Transverse colon (tissue), 4 donors: Measurements from ENCODE around the gene LRRC74A. TPM values are rescaled to one million over a fixed set of nuclear protein-coding genes. Genes with fewer than 3 reads are reported as not detected.

Source experiments
- DNase-seq: peaks from one replicate; pipeline ENCODE4 v3.0.0-alpha.2; 2019
- H3K27ac ChIP-seq, 4 donors: fragments of 200-600 bp; sonication (generic); 2 replicates each; pipeline ENCODE4 v1.5.1; 2016 to 2018; ENCODE audit warnings: inconsistent platforms in 4 of 4
- H3K27me3 ChIP-seq: fragments of 200-600 bp; sonication (generic); 2 replicates; pipeline ENCODE4 v1.5.1; 2017; ENCODE audit warnings: inconsistent platforms
- H3K36me3 ChIP-seq, 4 donors: fragments of 200-600 bp; sonication (generic); 2 replicates each; pipeline ENCODE4 v1.5.1; 2017 to 2019; ENCODE audit warnings: inconsistent platforms in 4 of 4
- H3K4me1 ChIP-seq, 4 donors: fragments of 200-600 bp; sonication (generic); 2 replicates each; pipeline ENCODE4 v1.5.1; 2017 to 2020; ENCODE audit warnings: inconsistent platforms in 4 of 4
- H3K4me3 ChIP-seq, 4 donors: fragments of 200-600 bp; sonication (generic); 1 replicate in 1 of 4; 2 replicates in 3 of 4; pipeline versions ENCODE4 v1.5.1 to v1.6.1; 2017 to 2019; ENCODE audit warnings: inconsistent platforms in 4 of 4
- H3K9me3 ChIP-seq, 2 donors: fragments of 200-600 bp; sonication (generic); 2 replicates each; pipeline ENCODE4 v1.5.1; 2017 to 2019; ENCODE audit warnings: inconsistent platforms in 2 of 2
- EP300 ChIP-seq: sonication (generic); formaldehyde crosslinking; IDR thresholded peaks from one replicate; pipeline ENCODE4 v1.6.1; 2017; ENCODE audit warnings: antibody characterized with exemption, low read depth
- POLR2A ChIP-seq: fragments of 450-650 bp; IDR thresholded peaks from one replicate; pipeline ENCODE4 v1.6.1; 2016; ENCODE audit warnings: antibody characterized with exemption, mild to moderate bottlenecking, moderate library complexity
- POLR2AphosphoS5 ChIP-seq, 3 donors: sonication (generic); formaldehyde crosslinking; IDR thresholded peaks; one replicate each; pipeline ENCODE4 v1.6.1; 2016; ENCODE audit warnings: antibody characterized with exemption in 3 of 3
- WGBS, 2 donors: methylation state at CpG; one replicate each; pipeline ENCODE4 v1.1.5; 2018; ENCODE audit warnings: low coverage in 1 of 2; 5-methylcytosine and 5-hydroxymethylcytosine counted together
- in situ Hi-C, 4 donors: fragments of 200-750 bp; cut with MboI; loops; one replicate each; pipeline versions ENCODE4 v1.15.0 to v1.15.1; 2017; ENCODE audit warnings: low sequenced_read_pairs in 3 of 4, low pct_ligation_motif_present in 1 of 4, low pct_unique_long_range_greater_than_20kb in 1 of 4
- intact Hi-C: fragments of 100-400 bp; cut with DNase I; formaldehyde crosslinking; loops from one replicate; pipeline ENCODE4 v1.15.1; 2023; ENCODE audit warnings: low total_unique reads
- total RNA-seq, 4 donors: library from RNA; depleted of rRNA; stranded (reverse); fragments of >200 nt; gene quantifications; one replicate each; pipeline ENCODE4 v1.1.0, GENCODE V29; 2016
- TF ChIP-seq, protein P1 (sequence below), 5 experiments: fragments of 200-600 bp in 3 of 5; fragments of 450-650 bp in 2 of 5; sonication (generic) in 3 of 5; IDR thresholded peaks; 1 replicate in 2 of 5; 2 replicates in 3 of 5; pipeline ENCODE4 v1.5.1; 2016 to 2017; ENCODE audit warnings: antibody characterized with exemption in 5 of 5, inconsistent platforms in 3 of 5, mild to moderate bottlenecking in 2 of 5, moderate library complexity in 1 of 5

The LRRC74A gene
- total RNA-seq, 4 donors from 2014 or later = not detected

- H3K9me3 ChIP-seq = no peaks in the 10 kb centered on the region
- in situ Hi-C loops (no loop called here), intact Hi-C loops (no loop called here)
- TF ChIP-seq, protein P1, sequence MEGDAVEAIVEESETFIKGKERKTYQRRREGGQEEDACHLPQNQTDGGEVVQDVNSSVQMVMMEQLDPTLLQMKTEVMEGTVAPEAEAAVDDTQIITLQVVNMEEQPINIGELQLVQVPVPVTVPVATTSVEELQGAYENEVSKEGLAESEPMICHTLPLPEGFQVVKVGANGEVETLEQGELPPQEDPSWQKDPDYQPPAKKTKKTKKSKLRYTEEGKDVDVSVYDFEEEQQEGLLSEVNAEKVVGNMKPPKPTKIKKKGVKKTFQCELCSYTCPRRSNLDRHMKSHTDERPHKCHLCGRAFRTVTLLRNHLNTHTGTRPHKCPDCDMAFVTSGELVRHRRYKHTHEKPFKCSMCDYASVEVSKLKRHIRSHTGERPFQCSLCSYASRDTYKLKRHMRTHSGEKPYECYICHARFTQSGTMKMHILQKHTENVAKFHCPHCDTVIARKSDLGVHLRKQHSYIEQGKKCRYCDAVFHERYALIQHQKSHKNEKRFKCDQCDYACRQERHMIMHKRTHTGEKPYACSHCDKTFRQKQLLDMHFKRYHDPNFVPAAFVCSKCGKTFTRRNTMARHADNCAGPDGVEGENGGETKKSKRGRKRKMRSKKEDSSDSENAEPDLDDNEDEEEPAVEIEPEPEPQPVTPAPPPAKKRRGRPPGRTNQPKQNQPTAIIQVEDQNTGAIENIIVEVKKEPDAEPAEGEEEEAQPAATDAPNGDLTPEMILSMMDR (IDR thresholded peaks at IDR 0.05) = no peak
- TF ChIP-seq POLR2AphosphoS5 (IDR thresholded peaks at IDR 0.05) (no peak), POLR2A (no peak), EP300 (no peak)
- H3K27ac ChIP-seq = no peak overlapping the region
- peaks cover 3 to 13% (median 7%) of the 10 kb centered on the region in 4 donors for H3K4me1 ChIP-seq
- no peak overlapping the region for H3K4me3 ChIP-seq
- 96% methylated on average over 12 of the region's 12 CpGs; no CpG with 5 or more reads in 1 of the 2 donors for WGBS, 2 donors
- peaks cover 0 to 42% (median 18%) of the 10 kb centered on the region in 4 donors for H3K36me3 ChIP-seq
- H3K27me3 ChIP-seq = no peaks in the 10 kb centered on the region
- DNase-seq = no peak
These were observed 19.8 kb upstream of the LRRC74A start for GRCh38 chr14:76806446-76806845.

GRCh38 chr14:76808011-76808410 is 18.2 kb upstream of the LRRC74A start:
- TF ChIP-seq EP300 (no peak), POLR2A (no peak), POLR2AphosphoS5 (IDR thresholded peaks at IDR 0.05) (no peak)
- TF ChIP-seq, protein P1 (IDR thresholded peaks at IDR 0.05) = no peak
- no peak for DNase-seq
- H3K9me3 ChIP-seq = no peaks in the 10 kb centered on the region
- H3K36me3 ChIP-seq = peaks cover 0 to 30% (median 11%) of the 10 kb centered on the region in 4 donors
- H3K4me3 ChIP-seq = no peak overlapping the region
- peaks cover 3 to 19% (median 13%) of the 10 kb centered on the region in 4 donors for H3K4me1 ChIP-seq
- in situ Hi-C loops = no loop called here
- no peak overlapping the region for H3K27ac ChIP-seq
- intact Hi-C loops = no loop called here
- 83% methylated on average over 1 of the region's 1 CpG; no CpG with 5 or more reads in 1 of the 2 donors for WGBS, 2 donors
- H3K27me3 ChIP-seq = no peaks in the 10 kb centered on the region

- intact Hi-C loops = no loop called here
- in situ Hi-C loops = no loop called here
- Histone ChIP-seq H3K36me3 (peaks cover 0 to 25% (median 6%) of the 10 kb centered on the region in 4 donors), H3K9me3 (no peaks in the 10 kb centered on the region), H3K4me3 (no peak overlapping the region), H3K27ac (no peak overlapping the region), H3K27me3 (no peaks in the 10 kb centered on the region), H3K4me1 (peaks cover 3 to 23% (median 13%) of the 10 kb centered on the region in 4 donors)
- TF ChIP-seq EP300 (no peak), POLR2A (no peak), POLR2AphosphoS5 (IDR thresholded peaks at IDR 0.05) (no peak)
- TF ChIP-seq, protein P1 (IDR thresholded peaks at IDR 0.05) = no peak
- 93% methylated on average over 4 of the region's 4 CpGs; no CpG with 5 or more reads in 1 of the 2 donors for WGBS, 2 donors
- no peak for DNase-seq
These were observed 17.2 kb upstream of the LRRC74A start for GRCh38 chr14:76808990-76809389.

- intact Hi-C loops (no loop called here), in situ Hi-C loops (no loop called here)
- TF ChIP-seq POLR2AphosphoS5 (IDR thresholded peaks at IDR 0.05) (no peak), POLR2A (no peak), EP300 (no peak)
- TF ChIP-seq, protein P1 (IDR thresholded peaks at IDR 0.05) = no peak
- WGBS, 2 donors = 23 to 31% methylated on average over 3 of the region's 3 CpGs
- Histone ChIP-seq H3K4me1 (peaks cover 3 to 23% (median 13%) of the 10 kb centered on the region in 4 donors), H3K4me3 (peak overlapping the region in 2 of 4 donors; percentile 84 to 89), H3K36me3 (peaks cover 0 to 15% (median 6%) of the 10 kb centered on the region in 4 donors), H3K27me3 (no peaks in the 10 kb centered on the region), H3K27ac (peak overlapping the region in 3 of 4 donors; percentile 86 to 92 (median 89)), H3K9me3 (no peaks in the 10 kb centered on the region)
- DNase-seq = no peak
These were observed 15.7 kb upstream of the LRRC74A start for GRCh38 chr14:76810525-76810924.
